ENCODE measurements around the gene SCN2A.

DNA sequence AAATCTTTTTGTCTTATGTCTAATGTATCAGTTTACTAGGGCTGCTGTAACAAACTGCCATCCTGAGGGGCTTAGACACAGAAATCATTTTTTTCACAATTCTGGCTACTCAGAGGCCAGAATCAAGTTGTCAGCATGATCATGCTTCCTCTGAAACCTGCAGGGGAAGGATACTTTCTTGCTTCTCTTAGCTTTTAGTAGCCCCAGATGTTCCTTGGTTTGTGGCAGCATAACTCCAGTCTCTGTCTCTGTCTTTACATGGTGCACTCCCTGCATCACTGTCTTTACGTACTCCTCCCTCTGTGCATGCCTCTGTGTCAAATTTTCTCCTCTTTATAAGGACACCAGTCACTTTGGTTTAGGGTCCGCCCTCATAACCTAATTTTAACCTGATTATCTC, 33.3 kb upstream of the SCN2A start:
- TF ChIP-seq, protein P1, sequence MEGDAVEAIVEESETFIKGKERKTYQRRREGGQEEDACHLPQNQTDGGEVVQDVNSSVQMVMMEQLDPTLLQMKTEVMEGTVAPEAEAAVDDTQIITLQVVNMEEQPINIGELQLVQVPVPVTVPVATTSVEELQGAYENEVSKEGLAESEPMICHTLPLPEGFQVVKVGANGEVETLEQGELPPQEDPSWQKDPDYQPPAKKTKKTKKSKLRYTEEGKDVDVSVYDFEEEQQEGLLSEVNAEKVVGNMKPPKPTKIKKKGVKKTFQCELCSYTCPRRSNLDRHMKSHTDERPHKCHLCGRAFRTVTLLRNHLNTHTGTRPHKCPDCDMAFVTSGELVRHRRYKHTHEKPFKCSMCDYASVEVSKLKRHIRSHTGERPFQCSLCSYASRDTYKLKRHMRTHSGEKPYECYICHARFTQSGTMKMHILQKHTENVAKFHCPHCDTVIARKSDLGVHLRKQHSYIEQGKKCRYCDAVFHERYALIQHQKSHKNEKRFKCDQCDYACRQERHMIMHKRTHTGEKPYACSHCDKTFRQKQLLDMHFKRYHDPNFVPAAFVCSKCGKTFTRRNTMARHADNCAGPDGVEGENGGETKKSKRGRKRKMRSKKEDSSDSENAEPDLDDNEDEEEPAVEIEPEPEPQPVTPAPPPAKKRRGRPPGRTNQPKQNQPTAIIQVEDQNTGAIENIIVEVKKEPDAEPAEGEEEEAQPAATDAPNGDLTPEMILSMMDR (IDR thresholded peaks at IDR 0.05; ENCODE audit: low read length), result no peak
- TF ChIP-seq EZH2 (IDR thresholded peaks at IDR 0.05; ENCODE audit: borderline replicate concordance, low read length), result no peak

Data from OCI-LY1 (cell line).